SU-DHL-6 (cell line): Measurements from ENCODE around the gene CALML3.

Source experiments
- H2AFZ ChIP-seq: fragments of 200-600 bp; sonication (generic); 2 replicates; pipeline ENCODE4 v1.6.1; 2014; ENCODE audit warnings: low read depth, mild to moderate bottlenecking, moderate library complexity, mixed read lengths, antibody characterized with exemption, low read length; ENCODE audit not compliant: severe bottlenecking
- H3F3A ChIP-seq: fragments of 200-600 bp; shearing (Covaris generic); 2 replicates; pipeline ENCODE4 v1.6.0; 2016; ENCODE audit warnings: antibody characterized with exemption, mild to moderate bottlenecking; ENCODE audit not compliant: insufficient read depth
- H3K27ac ChIP-seq: fragments of 200-600 bp; sonication (generic); 2 replicates; pipeline ENCODE4 v1.5.1; 2016; ENCODE audit warnings: low read depth, mild to moderate bottlenecking, low read length, moderate library complexity, mixed read lengths
- H3K27me3 ChIP-seq: fragments of 200-600 bp; sonication (generic), shearing (Covaris generic); 2 replicates; pipeline ENCODE4 v1.6.0; 2014; ENCODE audit warnings: mild to moderate bottlenecking, low read length
- H3K36me3 ChIP-seq: fragments of 200-600 bp; sonication (generic); 2 replicates; pipeline ENCODE4 v1.6.1; 2014; ENCODE audit warnings: mild to moderate bottlenecking, low read length, mixed read lengths
- H3K4me2 ChIP-seq: fragments of 300-600, 200-600 bp; shearing (Covaris generic), sonication (generic); 2 replicates; pipeline ENCODE4 v1.6.0; 2014; ENCODE audit warnings: low read length, low read depth, mild to moderate bottlenecking; ENCODE audit not compliant: poor library complexity, severe bottlenecking
- H3K4me3 ChIP-seq: fragments of 200-600 bp; sonication (generic); 2 replicates; pipeline ENCODE4 v1.5.1; 2014; ENCODE audit warnings: antibody characterized with exemption, low read length, mild to moderate bottlenecking, mixed read lengths; ENCODE audit not compliant: insufficient read depth, poor library complexity, severe bottlenecking
- H3K79me2 ChIP-seq: fragments of 200-600 bp; sonication (generic); 2 replicates; pipeline ENCODE4 v1.6.1; 2014; ENCODE audit warnings: mild to moderate bottlenecking, low read length, moderate library complexity; ENCODE audit not compliant: insufficient read depth
- H3K9ac ChIP-seq: fragments of 200-600 bp; sonication (generic); 2 replicates; pipeline ENCODE4 v1.7.0; 2014; ENCODE audit warnings: mild to moderate bottlenecking, low read length
- H3K9me2 ChIP-seq: fragments of 200-600 bp; sonication (generic); replicated peaks from 2 replicates; pipeline ENCODE4 v1.6.1; 2014; ENCODE audit warnings: low read length; ENCODE audit not compliant: insufficient read depth
- H3K9me3 ChIP-seq: fragments of 200-600 bp; sonication (generic); 2 replicates; pipeline ENCODE4 v1.6.1; 2014; ENCODE audit warnings: low read length, mixed read lengths; ENCODE audit not compliant: insufficient read depth
- H4K20me1 ChIP-seq: fragments of 200-600 bp; sonication (generic); 2 replicates; pipeline ENCODE4 v1.6.1; 2014; ENCODE audit warnings: low read depth, mild to moderate bottlenecking, antibody characterized with exemption, low read length, moderate library complexity, mixed read lengths
- CTCF ChIP-seq: fragments of 200-600 bp; sonication (generic); IDR thresholded peaks from one replicate; pipeline ENCODE4 v1.5.1; 2017; ENCODE audit warnings: antibody characterized with exemption, mild to moderate bottlenecking, low read length, moderate library complexity; ENCODE audit not compliant: insufficient read depth, poor library complexity, severe bottlenecking
- EZH2phosphoT487 ChIP-seq: fragments of 200-600 bp; sonication (generic), shearing (Covaris generic); conservative IDR thresholded peaks from 2 replicates; pipeline ENCODE4 v1.6.1; 2018; ENCODE audit warnings: mild to moderate bottlenecking, antibody characterized with exemption, low read length, moderate library complexity, mixed read lengths

Gene CALML3

GRCh38 chr10:5507649-5508131 lies 17.1 kb upstream of the CALML3 start:
- Histone ChIP-seq H3K79me2 (no peaks in the 10 kb centered on the region), H3K27ac (no peak overlapping the region), H3K27me3 (no peaks in the 10 kb centered on the region), H3F3A (no peaks in the 10 kb centered on the region), H3K9ac (no peak overlapping the region), H4K20me1 (no peaks in the 10 kb centered on the region), H3K9me3 (no peaks in the 10 kb centered on the region), H3K9me2 (no peaks in the 10 kb centered on the region), H2AFZ (no peak overlapping the region), H3K36me3 (no peaks in the 10 kb centered on the region), H3K4me2 (no peak overlapping the region), H3K4me3 (no peak overlapping the region)
- TF ChIP-seq EZH2phosphoT487 (no peak), CTCF (no peak)

- no peak for TF ChIP-seq EZH2phosphoT487
- TF ChIP-seq CTCF = no peak
- Histone ChIP-seq H3K27ac (no peak overlapping the region), H3K4me3 (no peak overlapping the region)
Observed at GRCh38 chr10:5508161-5508604, 16.6 kb upstream of the CALML3 start.

GRCh38 chr10:5508786-5509185 lies 16.0 kb upstream of the CALML3 start:
- Histone ChIP-seq H3F3A (no peaks in the 10 kb centered on the region), H2AFZ (no peak overlapping the region), H4K20me1 (no peaks in the 10 kb centered on the region), H3K9me3 (no peaks in the 10 kb centered on the region), H3K4me2 (no peak overlapping the region), H3K9ac (no peak overlapping the region), H3K27ac (no peak overlapping the region), H3K9me2 (no peaks in the 10 kb centered on the region), H3K4me3 (no peak overlapping the region), H3K36me3 (no peaks in the 10 kb centered on the region), H3K27me3 (no peaks in the 10 kb centered on the region), H3K79me2 (no peaks in the 10 kb centered on the region)
- TF ChIP-seq CTCF (no peak), EZH2phosphoT487 (no peak)

More at GRCh38 chr10:5508161-5508604, 16.6 kb upstream of the CALML3 start:
- Histone ChIP-seq H3K9ac (no peak overlapping the region), H3K9me3 (no peaks in the 10 kb centered on the region), H3F3A (no peaks in the 10 kb centered on the region), H3K36me3 (no peaks in the 10 kb centered on the region), H3K79me2 (no peaks in the 10 kb centered on the region), H2AFZ (no peak overlapping the region), H4K20me1 (no peaks in the 10 kb centered on the region), H3K9me2 (no peaks in the 10 kb centered on the region), H3K4me2 (no peak overlapping the region), H3K27me3 (no peaks in the 10 kb centered on the region)
